T-helper 2 cell treated with Interferon-gamma antibody and Interleukin-4, amounts not matched to agents 5 μg/mL and 100 μg/mL, for 36 hours (primary cell): ENCODE data around the gene KNDC1.

Source experiments
- DNase-seq: peaks from one replicate; pipeline ENCODE4 v3.0.0; 2021; ENCODE audit warnings: low spot score
- H3K27ac Mint-ChIP-seq: one replicate; pipeline ENCODE4 v1.8.0; 2021; ENCODE audit warnings: mild to moderate bottlenecking, mixed read lengths
- H3K27me3 Mint-ChIP-seq: one replicate; pipeline ENCODE4 v1.8.0; 2021; ENCODE audit warnings: low read depth, mixed read lengths
- H3K36me3 Mint-ChIP-seq: one replicate; pipeline ENCODE4 v1.8.0; 2021; ENCODE audit warnings: low read depth, mixed read lengths
- H3K4me1 Mint-ChIP-seq: one replicate; pipeline ENCODE4 v1.8.0; 2021; ENCODE audit warnings: low read depth, mixed read lengths
- H3K4me3 Mint-ChIP-seq: one replicate; pipeline ENCODE4 v1.8.0; 2022; ENCODE audit warnings: mild to moderate bottlenecking, moderate library complexity, mixed read lengths
- H3K9me3 Mint-ChIP-seq: one replicate; pipeline ENCODE4 v1.8.0; 2021; ENCODE audit warnings: mixed read lengths

The KNDC1 gene

DNA sequence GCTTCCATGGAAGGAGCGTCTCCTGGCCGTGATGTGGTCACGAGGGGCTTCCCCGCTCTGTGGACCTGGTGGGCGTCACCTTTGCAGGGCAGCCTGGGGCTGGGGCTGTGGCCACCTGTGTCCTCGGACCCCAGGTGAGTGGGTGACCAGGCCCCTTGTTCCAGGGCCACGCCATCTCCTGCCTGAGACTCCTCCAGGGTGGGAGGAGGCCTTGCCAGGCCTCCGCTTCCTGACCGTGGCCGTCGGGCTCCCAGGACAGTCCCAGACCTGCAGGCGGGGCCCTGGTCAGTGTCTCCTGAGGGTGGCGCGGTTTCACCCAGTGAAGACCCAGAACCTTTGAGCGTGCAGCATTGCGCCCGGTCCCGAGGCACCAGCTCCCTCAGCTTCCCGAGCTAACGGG, 49.6 kb downstream of the KNDC1 start:
- H3K9me3 Mint-ChIP-seq: no peaks in the 10 kb centered on the region

DNA sequence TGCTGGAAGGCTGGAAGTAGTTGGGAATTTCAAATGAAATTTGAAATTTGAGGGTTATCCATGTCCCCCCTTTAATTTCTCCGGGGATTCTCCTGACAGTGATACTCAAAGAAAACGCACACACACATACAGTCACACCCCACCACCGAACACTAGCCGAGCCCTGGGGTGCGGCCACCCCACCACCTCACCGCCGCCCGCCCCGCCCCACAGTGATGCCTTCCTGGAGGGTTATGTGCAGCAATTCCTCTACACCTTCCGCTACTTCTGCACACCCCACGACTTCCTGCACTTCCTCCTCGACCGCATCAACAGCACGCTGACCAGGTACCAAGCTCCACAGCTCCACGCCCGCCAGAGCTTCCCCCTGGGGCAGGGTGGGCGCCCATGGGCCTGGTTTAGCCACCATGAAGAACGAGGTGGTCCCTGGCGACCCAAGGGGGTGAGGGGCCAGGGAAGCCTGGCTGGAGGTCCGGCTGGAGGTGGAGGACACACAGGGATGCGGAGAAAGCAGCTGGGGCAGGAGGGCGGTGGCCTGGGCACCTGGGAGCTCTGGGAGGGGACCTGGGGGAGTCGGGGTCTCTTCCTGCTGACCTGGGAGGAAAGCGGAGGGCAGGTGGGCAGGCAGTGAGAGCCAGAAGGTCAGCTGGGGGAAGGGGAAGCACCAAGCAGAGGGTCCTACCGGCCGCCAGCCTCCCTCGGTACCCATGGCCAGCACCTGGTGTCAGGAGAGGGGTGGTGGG, 50.5 kb downstream of the KNDC1 start:
- DNase-seq: no peak
- no peaks in the 10 kb centered on the region for H3K36me3 Mint-ChIP-seq
- no peaks in the 10 kb centered on the region for H3K9me3 Mint-ChIP-seq
- H3K27me3 Mint-ChIP-seq: no peaks in the 10 kb centered on the region
- peak overlapping the region; percentile 56 for H3K4me3 Mint-ChIP-seq
- H3K4me1 Mint-ChIP-seq: peaks cover 2% of the 10 kb centered on the region
- H3K27ac Mint-ChIP-seq: no peak overlapping the region

More for the DNA sequence above, 49.6 kb downstream of the KNDC1 start:
- Mint-ChIP-seq H3K27me3 (no peaks in the 10 kb centered on the region), H3K4me3 (no peak overlapping the region), H3K36me3 (no peaks in the 10 kb centered on the region), H3K27ac (no peak overlapping the region), H3K4me1 (peaks cover 2% of the 10 kb centered on the region)
- DNase-seq: no peak

DNA sequence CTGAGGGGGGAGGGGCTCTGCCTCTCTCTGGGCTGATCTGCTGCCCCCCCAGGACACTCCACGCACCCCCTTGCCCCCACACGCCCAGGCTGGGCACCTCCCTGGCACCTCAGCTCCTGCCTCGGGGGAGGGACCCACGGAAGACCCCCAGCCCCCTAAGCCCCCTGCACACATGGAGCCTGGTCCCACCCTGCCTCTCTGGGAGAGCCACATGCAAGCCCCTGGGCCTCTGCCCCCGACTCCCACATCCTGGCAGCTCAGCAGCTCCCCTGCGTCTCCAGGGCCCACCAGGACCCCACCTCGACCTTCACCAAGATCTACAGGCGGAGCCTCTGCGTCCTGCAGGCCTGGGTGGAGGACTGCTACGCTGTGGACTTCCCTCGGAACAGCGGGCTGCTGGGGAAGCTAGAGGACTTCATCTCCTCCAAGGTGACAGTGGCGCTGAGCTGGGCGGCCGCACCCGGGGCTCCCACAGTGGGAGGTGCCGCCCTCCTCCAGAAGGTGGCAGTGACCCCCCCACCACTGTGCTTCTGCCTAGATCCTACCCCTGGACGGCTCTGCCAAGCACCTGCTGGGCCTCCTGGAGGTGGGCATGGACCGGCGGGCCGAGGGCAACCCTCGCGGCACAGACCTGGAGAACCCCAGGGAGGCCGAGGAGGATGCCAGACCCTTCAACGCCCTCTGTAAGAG, 51.3 kb downstream of the KNDC1 start:
- Mint-ChIP-seq H3K36me3 (no peaks in the 10 kb centered on the region), H3K4me3 (no peak overlapping the region), H3K9me3 (no peaks in the 10 kb centered on the region), H3K4me1 (peaks cover 2% of the 10 kb centered on the region), H3K27me3 (no peaks in the 10 kb centered on the region), H3K27ac (no peak overlapping the region)
- DNase-seq: no peak

GRCh38 chr10:133211959-133212852, 52.2 kb downstream of the KNDC1 start:
- Mint-ChIP-seq H3K4me3 (no peak overlapping the region), H3K36me3 (no peaks in the 10 kb centered on the region), H3K27ac (peak overlapping the region; percentile 41), H3K9me3 (no peaks in the 10 kb centered on the region), H3K27me3 (no peaks in the 10 kb centered on the region), H3K4me1 (peaks cover 2% of the 10 kb centered on the region)
- no peak for DNase-seq

DNA sequence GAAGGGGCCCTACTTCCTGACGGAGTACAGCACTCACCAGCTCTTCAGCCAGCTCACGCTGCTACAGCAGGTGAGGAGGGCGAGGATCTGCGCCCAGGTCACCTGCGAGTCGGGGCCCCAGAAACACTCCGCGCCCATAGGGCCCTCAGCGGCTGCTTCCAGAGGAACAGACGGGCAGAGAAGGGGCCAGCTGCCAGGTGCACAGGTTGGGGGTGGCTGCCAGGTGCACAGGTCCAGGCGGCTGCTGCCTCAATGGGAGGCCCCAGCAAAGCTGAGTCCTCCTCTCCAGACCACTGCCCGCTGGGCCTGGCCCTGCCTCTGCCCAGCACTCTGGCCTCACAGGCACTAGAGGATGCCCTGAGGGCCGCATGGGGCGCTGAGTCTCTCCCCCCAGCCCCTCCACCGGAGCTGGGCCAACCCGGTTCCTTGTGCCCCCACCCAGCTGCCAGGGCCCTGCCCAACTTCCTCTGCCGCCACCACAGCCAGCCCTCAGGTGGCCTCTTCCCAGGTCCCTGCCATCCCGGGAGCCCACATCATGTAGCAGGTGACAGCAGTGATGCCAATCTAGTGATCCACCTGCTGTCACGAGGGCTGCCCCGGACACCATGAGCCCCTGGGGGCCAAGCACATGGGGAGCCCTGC, 53.0 kb downstream of the KNDC1 start:
- Mint-ChIP-seq H3K4me1 (peaks cover 2% of the 10 kb centered on the region), H3K27me3 (no peaks in the 10 kb centered on the region), H3K4me3 (no peak overlapping the region), H3K27ac (no peak overlapping the region), H3K9me3 (no peaks in the 10 kb centered on the region), H3K36me3 (no peaks in the 10 kb centered on the region)
- no peak for DNase-seq

DNA sequence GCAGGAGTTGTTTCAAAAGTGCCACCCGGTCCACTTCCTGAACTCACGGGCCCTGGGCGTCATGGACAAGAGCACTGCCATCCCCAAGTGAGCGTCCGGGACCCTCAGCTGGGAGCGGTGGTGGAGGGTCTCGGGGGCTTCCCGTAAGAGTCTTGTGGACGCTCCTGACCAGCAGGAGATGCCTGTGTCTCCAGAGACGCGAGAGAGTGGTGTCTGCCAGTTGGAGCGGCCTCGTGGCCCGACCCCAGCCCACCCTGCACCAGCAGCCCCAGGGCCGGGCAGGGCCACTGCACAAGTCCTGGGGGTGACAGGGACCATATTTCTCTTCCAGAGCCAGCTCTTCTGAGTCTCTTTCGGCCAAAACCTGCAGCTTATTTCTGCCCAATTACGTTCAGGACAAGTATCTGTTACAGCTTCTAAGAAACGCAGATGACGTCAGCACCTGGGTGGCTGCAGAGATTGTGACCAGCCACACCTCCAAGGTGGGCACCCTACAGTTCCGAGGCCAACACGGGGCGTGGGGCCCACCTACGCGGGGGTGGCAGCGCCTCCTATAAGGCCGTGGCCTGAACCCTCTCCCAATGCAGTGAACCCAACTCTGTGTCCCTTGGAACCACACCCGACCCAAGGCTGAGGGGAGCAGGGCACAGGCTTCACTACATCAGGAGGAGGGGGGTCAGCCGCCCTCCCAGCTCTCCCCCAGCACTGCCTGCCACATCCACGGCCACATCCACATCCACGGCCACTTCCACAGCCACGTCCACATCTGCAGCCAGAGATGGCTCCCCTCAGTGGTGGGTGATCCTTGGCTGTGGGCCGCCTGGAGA, 53.8 kb downstream of the KNDC1 start:
- Mint-ChIP-seq H3K4me3 (no peak overlapping the region), H3K36me3 (no peaks in the 10 kb centered on the region), H3K4me1 (peaks cover 2% of the 10 kb centered on the region), H3K9me3 (no peaks in the 10 kb centered on the region), H3K27ac (no peak overlapping the region), H3K27me3 (no peaks in the 10 kb centered on the region)
- no peak for DNase-seq

- peaks cover 2% of the 10 kb centered on the region for H3K4me1 Mint-ChIP-seq
- no peak overlapping the region for H3K27ac Mint-ChIP-seq
Measured at GRCh38 chr10:133214468-133215410, 54.7 kb downstream of the KNDC1 start.

DNA sequence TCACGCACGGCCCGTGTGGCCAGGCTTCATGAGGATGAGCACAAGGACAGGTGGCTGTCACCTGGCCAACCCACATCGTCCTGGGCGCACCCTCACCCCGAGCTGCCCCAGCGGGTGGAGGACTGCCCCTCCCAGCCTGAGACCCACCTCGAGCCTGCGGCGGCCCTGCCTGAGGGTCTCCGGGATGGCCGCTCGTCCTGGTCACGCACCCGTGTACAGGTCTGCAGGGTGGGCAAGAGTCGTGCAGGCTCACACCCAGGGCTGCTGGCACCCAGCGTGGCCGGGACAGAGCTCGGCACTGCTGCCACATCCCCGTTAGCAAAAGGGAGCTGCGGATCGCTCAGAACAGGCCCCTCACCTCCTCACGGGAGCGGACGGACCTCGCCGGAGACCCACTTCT, 55.6 kb downstream of the KNDC1 start:
- DNase-seq: no peak
- no peak overlapping the region for H3K27ac Mint-ChIP-seq

More at GRCh38 chr10:133214468-133215410, 54.7 kb downstream of the KNDC1 start:
- Mint-ChIP-seq H3K36me3 (no peaks in the 10 kb centered on the region), H3K4me3 (no peak overlapping the region), H3K9me3 (no peaks in the 10 kb centered on the region), H3K27me3 (no peaks in the 10 kb centered on the region)
- no peak for DNase-seq

DNA sequence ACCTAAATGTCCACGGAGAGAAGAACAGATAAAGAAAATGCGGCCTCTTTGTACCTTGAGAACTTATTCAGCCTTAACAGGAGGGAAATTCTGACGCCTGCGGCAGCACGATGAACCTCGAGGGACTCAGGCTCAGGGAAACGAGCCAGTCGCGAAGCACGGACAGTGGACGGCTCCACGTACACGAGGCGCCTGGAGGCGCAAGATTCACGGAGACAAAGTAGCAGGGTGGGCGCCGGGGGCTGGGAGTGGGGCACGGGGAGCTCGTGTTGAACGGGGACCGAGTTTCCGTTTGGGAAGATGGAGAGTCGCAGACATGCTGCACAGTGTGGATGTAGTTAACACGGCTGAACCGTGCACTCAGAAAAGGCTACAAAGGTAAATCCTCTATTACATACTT, 56.8 kb downstream of the KNDC1 start:
- no peak for DNase-seq
- no peaks in the 10 kb centered on the region for H3K36me3 Mint-ChIP-seq
- H3K4me3 Mint-ChIP-seq: no peak overlapping the region
- H3K4me1 Mint-ChIP-seq: no peaks in the 10 kb centered on the region
- no peaks in the 10 kb centered on the region for H3K9me3 Mint-ChIP-seq
- H3K27me3 Mint-ChIP-seq: no peaks in the 10 kb centered on the region
- no peak overlapping the region for H3K27ac Mint-ChIP-seq

More for the DNA sequence above, 55.6 kb downstream of the KNDC1 start:
- Mint-ChIP-seq H3K27me3 (no peaks in the 10 kb centered on the region), H3K4me3 (no peak overlapping the region), H3K36me3 (no peaks in the 10 kb centered on the region), H3K4me1 (peaks cover under 1% of the 10 kb centered on the region), H3K9me3 (no peaks in the 10 kb centered on the region)

DNA sequence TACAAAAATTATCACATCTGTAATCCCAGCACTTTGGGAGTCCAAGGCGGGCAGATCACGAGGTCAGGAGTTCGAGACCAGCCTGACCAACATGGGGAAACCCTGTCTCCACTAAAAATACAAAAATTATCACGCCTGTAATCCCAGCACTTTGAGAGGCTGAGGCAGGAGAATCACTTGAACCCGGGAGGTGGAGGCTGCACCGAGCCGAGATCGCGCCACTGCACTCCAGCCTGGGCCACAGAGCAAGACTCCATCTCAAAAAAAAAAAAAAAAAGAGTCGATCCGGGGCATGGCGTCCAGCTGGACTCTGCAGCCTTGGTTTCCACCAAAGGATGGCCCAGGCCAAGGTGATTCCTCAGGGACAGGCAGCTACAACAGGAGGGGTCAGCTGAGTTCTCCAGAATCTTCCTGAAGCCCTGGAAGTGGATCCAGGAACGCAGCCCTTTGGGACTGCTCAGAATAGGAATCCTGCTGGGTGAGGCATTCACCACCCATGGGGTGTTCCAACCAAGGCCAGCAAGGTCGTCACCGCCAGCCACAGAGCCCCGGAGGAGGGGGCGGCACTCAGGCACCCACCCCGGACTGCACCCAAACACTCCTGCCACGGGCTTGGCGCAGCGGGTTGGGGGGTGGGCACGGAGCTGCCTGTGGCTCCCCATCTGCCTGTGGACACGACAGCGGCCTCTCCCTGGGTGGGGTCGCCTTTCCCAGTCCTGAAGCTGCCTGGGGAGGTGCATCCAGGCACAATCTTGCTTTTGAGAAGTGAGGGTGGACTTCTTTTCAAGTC, 58.0 kb downstream of the KNDC1 start:
- H3K36me3 Mint-ChIP-seq: no peaks in the 10 kb centered on the region
- no peak overlapping the region for H3K27ac Mint-ChIP-seq
- H3K27me3 Mint-ChIP-seq: no peaks in the 10 kb centered on the region
- no peak overlapping the region for H3K4me3 Mint-ChIP-seq
- H3K9me3 Mint-ChIP-seq: no peaks in the 10 kb centered on the region
- H3K4me1 Mint-ChIP-seq: no peaks in the 10 kb centered on the region
- DNase-seq: no peak

DNA sequence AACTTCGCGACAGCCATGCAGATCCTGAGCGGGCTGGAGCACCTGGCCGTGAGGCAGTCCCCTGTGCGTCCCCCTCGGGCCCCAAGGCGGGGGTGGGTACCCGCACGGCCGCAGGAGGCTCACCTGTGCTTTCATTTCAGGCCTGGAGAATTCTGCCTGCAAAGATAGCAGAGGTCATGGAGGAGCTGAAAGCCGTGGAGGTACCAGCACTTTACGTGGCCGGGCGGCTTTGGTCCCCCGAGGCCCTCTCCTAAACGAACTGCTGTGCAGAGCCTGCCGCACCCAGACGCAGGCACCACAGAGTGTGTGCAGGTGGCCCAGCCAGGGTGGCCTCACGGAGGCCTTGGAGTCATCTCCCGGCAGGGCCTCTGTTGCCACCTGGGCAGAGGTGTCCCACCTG, 58.9 kb downstream of the KNDC1 start:
- no peak for DNase-seq
- Mint-ChIP-seq H3K27ac (no peak overlapping the region), H3K9me3 (no peaks in the 10 kb centered on the region), H3K36me3 (no peaks in the 10 kb centered on the region), H3K4me1 (no peaks in the 10 kb centered on the region), H3K27me3 (no peaks in the 10 kb centered on the region), H3K4me3 (no peak overlapping the region)

GRCh38 chr10:133219782-133220181, 59.8 kb downstream of the KNDC1 start:
- Mint-ChIP-seq H3K36me3 (no peaks in the 10 kb centered on the region), H3K4me3 (no peak overlapping the region), H3K4me1 (no peaks in the 10 kb centered on the region), H3K9me3 (no peaks in the 10 kb centered on the region), H3K27me3 (no peaks in the 10 kb centered on the region), H3K27ac (no peak overlapping the region)
- DNase-seq: no peak
